ENCODE results near the gene RPP30.
A peak's percentile ranks its signal among the peaks of the same experiment; 100 is the strongest.
"Not testable (repeated sequence)": the region's sequence is repeated elsewhere in the genome, so short reads cannot be mapped to it uniquely, and the experiment has no call there.

The RPP30 gene

DNA sequence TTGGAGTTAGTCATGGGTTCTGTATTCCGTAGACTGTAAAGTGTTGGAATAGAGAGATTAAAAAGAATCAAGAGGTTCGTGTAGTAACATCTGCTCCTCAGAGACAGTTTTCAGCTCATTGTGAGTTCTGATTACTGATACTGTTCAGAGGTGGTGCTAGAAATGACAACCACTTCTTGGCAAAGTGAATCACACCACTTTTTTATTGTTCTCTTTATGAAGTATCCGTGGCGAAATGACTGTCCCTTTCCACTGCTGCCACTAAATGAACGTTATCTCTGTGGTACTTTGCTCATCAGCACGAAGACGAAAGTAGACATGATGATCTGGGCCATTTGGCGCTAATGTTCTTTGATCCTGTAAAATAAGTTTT, 860 bp downstream of the RPP30 start:
- no peak for DNase-seq

- no peak for DNase-seq
Measured at GRCh38 chr10:90879062-90879461, 7.3 kb downstream of the RPP30 start.

GRCh38 chr10:90880059-90880719, 8.4 kb downstream of the RPP30 start:
- not testable (repeated sequence) for DNase-seq

DNA sequence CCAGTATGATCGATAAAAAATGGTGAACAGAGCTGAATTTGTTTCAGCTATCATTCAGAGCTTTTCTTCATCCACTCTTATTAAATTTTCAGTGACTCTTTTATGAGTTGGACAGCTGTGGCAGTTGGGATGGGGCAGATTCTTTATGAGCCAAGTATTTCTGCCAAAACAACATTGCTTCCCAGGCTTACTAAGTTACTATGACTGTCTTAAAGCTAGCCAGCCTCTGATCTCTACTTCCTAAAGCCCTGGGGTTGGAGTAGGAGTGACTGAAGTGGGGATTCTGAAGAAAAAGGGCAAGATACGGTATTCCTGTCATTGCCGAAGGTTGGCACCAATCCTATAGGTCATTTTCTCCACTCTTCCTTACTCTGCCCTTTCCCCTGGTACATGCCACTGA, 12.7 kb downstream of the RPP30 start:
- no peak for DNase-seq

DNA sequence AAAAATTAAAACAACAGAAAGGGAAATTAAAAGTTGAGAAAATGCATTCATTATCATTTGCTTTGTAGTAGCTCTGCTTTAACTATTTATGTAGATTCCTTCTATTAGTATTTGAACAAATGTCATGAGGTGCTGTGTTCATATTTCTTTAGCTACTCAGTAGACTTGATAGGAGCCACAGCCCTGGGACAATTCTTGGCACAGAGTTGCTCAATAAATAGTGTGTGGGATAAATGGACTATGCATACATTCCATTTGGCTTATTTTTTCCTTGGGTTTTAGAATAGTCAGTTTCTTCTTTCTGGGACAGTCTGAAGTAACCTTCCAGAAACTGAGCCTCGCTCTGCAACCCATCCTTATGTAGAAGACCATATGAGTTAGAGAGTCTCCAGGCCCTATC, 13.4 kb downstream of the RPP30 start:
- no peak for DNase-seq

GRCh38 chr10:90887555-90887954, 15.8 kb downstream of the RPP30 start:
- DNase-seq: no peak

DNA sequence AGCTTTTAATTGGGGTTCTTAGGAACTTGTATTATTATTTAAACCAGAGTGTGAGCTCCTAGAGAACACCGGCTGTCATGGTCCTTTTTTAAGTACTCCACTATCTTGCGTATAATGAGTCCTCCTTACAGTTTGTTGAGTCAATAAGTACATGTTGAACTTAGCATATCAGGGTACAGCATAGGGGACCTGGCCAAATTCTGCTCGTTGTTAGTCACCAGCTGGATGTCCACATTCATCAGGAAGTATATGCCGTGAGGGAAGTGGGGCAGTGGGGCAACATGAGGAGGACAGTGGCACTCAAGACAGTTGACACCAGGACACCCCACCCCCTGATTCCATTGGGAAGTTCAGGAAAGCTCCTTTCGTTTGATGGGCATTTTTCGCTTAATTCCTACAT, 16.6 kb downstream of the RPP30 start:
- DNase-seq: no peak

- no peak for DNase-seq
Measured at GRCh38 chr10:90889636-90890035, 17.9 kb downstream of the RPP30 start.

DNA sequence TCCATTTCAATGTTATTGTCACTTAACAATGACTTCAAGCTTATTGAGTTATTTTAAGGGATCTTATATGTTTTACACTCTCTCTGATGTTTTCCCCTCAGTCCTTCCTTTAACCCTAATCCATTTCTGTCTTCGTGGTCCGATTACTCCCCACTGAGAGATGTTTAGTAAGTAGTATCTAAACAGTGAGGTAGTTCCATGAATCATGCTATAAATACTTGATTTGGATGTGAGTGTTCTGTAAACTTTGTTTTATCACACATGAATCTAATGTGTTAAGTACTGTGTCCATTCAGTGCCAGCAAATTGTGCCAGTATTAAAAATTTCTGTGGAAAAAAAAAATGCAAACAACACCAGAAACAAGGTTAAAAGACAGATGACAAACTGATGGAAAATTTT, 18.6 kb downstream of the RPP30 start:
- no peak for DNase-seq

- no peak for DNase-seq
Measured at GRCh38 chr10:90893190-90893589, 21.4 kb downstream of the RPP30 start.

GRCh38 chr10:90896916-90897315, 25.1 kb downstream of the RPP30 start:
- DNase-seq: not testable (repeated sequence)

DNA sequence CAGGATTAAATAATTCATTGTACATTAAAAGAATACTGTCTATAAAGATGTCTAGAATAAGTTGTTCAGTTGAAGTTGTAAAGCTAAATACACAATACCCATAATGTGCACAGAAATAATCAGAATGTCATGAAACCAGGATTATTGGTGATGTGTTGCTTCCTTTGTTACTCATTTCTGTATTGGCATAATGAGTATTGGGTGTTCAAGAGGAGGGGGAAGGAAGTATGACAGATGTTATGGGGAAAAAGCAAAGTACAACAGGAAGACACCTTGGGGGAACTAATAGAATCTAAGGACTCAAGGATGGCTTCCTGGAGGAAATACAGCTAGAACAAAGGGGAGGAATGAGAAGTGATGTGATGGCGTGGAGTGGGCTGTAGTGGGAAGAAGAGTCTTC, 34.2 kb downstream of the RPP30 start:
- DNase-seq: no peak

DNA sequence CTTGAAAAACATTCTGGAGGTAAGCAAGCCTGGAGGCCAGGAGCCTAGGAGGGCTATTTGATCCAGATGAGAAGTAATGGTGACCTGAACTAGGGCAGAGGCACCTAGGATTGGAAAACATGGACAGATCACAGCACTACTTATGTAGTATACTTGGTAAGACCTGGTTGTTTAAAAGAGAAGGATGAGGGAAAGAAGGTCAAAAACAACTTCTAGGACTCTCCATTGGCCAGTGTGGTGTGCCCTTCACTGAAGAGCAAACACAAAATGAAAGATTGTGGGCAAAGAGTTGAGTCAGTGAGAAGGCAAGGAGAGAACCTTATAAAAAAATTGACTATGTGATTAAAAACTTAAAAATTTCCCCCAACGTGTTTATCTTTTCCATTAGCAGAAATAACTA, 34.8 kb downstream of the RPP30 start:
- DNase-seq: no peak

DNA sequence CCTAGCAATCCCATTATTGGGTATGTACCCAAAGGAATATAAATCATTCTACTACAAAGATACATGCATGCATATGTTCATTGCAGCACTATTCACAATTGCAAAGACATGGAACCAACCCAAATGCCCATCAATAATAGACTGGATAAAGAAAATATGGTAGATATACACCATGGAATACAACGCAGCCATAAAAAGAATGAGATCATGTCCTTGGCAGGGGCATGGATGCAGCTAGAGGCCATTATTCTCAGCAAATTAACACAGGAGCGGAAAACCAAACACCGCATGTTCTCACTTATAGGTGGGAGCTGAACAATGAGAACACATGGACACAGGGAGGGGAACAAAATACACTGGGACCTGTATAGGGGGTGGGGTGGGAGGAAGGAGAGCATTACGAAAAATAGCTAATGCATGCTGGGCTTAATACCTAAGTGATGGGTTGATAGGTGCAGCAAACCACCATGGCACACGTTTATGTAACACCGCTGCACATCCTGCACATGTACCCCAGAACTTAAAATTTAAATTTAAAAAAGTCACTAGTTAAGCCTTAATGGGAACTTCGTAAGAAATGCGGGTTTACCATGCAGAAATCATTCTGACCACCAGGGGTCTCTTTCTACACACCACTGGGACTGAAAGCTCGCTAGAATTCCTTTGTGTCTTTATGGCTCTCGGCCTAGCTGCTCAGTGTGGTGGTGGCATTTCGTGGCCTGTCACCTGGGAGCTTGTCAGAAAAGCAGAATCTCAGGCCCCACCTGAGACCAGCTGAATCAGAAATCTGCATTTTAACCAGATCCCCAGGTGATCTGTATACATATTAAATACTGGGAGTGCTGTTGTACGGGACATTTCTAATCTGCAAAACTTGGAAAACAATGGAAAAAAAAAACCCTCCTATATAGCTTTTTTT, 39.6 kb downstream of the RPP30 start:
- peak in 1 of 2 experiments; percentile 3 for DNase-seq

- no peak for DNase-seq
Measured at GRCh38 chr10:90912174-90912573, 40.4 kb downstream of the RPP30 start.

DNA sequence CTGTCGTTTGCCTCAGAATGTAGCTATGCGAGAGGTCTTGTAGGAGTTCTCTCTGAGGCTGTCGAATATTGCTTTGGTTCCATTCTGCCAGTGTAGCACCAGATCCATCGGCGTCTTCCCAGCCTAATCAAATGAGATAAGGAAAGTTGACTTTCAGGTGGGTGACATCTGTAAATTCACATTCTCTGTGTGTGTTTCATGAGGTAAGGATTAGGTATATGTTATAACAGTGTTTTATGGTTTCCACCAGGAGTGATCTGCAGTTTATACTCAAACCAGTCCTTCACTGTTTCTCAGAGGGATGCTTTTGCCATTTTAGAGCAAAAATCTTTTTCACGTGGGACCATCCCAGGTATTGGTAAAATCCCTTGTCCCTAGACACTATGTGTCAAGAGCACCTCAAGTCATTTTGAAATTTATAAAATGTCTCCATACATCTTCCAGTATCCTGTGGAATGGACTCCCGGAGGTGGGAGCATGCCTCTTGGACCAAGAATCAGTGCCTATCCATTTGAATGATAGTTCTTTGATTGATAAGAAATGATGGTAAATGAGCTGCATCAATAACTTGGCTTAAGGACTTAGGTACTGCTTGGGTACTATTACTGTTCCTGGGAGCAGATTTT, 41.2 kb downstream of the RPP30 start:
- DNase-seq: no peak

GRCh38 chr10:90913774-90914420, 42.1 kb downstream of the RPP30 start:
- DNase-seq: no peak

DNA sequence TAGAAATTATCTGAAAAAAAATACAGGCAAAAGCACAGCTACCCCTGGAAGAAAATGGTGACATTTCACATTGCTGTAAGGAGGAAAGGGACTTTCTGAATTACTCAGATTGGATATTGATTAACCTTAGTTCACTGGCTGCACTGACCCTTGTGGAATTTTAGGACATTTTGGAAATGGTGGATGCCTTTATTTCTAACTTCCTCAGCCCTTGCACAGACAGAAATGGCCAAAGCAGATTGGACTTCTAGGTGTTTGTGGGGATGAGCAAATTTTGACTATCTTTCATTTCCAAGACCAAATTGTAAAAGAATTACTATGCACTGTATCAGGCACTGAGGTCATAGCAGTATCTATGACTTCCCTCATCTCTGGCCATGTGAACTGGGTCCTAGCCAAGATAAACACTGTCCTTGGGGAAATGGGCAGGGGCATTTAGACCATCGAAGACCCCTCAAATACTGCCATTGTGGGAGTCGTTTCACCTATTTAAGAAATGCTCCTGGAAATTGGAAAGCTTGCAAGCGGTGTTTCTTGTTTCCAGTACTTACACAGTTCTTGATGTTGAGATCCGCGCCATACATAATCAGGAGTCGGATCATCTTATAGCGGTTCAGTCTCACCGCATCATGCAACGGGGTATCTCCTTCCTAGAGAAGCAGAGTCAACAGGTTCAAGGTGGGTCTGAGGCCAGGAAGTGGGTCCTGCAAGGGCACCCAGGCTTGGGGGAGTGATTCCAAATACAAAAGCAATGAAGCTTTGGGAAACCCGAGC, 43.4 kb downstream of the RPP30 start:
- DNase-seq: no peak

GRCh38 chr10:90915766-90916075, 43.9 kb downstream of the RPP30 start:
- DNase-seq: no peak

- no peak for DNase-seq
Measured at GRCh38 chr10:90916392-90917237, 44.8 kb downstream of the RPP30 start.

- no peak for DNase-seq
Measured at GRCh38 chr10:90917238-90917967, 45.6 kb downstream of the RPP30 start.

Data from NCI-H187 (cell line).